AG04450 (cell line): ENCODE measurements around the gene BAIAP2L1. TPM values are rescaled to one million over a fixed set of nuclear protein-coding genes. Genes with fewer than 3 reads are reported as not detected.

Experiments
- CTCF ChIA-PET: fragments of 300-600, 350-600 bp; formaldehyde crosslinking; extraction: SDS; loops from one replicate; lab custom pipeline; 2022; ENCODE audit warnings: antibody characterized with exemption, inconsistent platforms; lab: Charles Lee
- POLR2A ChIA-PET: fragments of 350-600 bp; formaldehyde crosslinking; extraction: SDS; loops from one replicate; lab custom pipeline; 2021; ENCODE audit warnings: antibody characterized with exemption, inconsistent platforms; lab: Yijun Ruan, JAX
- DNase-seq: peaks from one replicate; pipeline ENCODE4 v3.0.0-alpha.2; 2011; ENCODE audit warnings: low read depth, low spot score
- H3K27ac ChIP-seq: one replicate; pipeline ENCODE4 v1.5.1; 2012; ENCODE audit warnings: low read depth, low read length, control low read depth
- H3K27me3 ChIP-seq: one replicate; pipeline ENCODE4 v1.6.0; 2012; ENCODE audit warnings: low read length; ENCODE audit not compliant: control insufficient read depth, insufficient read depth
- H3K4me3 ChIP-seq: 2 replicates; pipeline ENCODE4 v1.5.1; 2011; ENCODE audit warnings: mild to moderate bottlenecking, low read depth, low read length, control low read depth
- H3K9me3 ChIP-seq: 2 replicates; pipeline ENCODE4 v1.5.1; 2012; ENCODE audit warnings: low read length; ENCODE audit not compliant: control insufficient read depth, insufficient read depth
- CTCF ChIP-seq: IDR thresholded peaks from 2 replicates; pipeline ENCODE4 v1.5.1; 2011; ENCODE audit warnings: low read depth, low read length, control low read depth, inconsistent platforms
- polyA plus RNA-seq: library from polyadenylated mRNA; depleted of rRNA; stranded (reverse); fragments of >200 nt; gene quantifications from 2 replicates; pipeline ENCODE4 v1.2.3, GENCODE V29; 2011

BAIAP2L1 gene
- polyA plus RNA-seq, 1 experiment, result 3.9 TPM

DNA sequence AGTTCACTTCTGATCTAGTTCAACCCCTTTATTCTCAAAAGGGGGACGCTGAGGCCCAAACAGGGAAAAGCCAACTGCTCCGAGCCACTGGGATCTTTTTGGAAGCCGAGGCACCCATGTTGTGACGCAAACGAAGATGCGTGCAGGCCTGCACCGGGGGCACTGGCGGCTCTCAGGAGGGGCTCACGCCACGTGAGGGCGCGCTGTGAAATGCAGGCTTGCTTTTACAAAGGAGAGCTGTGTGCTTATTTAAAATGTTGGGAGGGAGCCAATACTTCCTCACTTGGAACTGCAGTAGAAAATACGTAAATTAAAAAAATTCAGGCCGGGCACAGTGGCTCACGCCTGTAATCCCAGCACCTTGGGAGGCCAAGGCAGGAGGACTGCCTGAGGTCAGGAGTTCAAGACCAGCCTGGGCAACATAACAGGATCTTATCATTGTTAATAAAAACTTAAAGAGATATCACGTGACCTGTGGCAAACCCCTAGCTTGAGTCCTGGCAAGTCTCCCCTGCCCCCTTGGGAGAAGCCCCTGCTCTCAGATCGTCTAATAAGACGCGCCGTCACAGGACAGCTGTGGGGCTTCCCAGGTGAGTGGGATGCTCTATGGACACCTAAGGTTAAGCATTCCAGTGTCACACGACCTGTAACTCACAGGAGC is 103.1 kb downstream of the BAIAP2L1 start:
- CTCF ChIA-PET, result interaction anchor here (1.5 kb wide), 1 partner anchor 104 kb away, joined by 5 read pairs; the partner anchor contains the start of gene BAIAP2L1
- no peaks in the 10 kb centered on the region; the same call in 1 of the 2 replicates for H3K9me3 ChIP-seq
- TF ChIP-seq CTCF, result no peak
- no peak for DNase-seq
- H3K4me3 ChIP-seq, result no peak overlapping the region
- POLR2A ChIA-PET, result interaction anchor here (0.6 kb wide), 1 partner anchor 43 kb away, joined by 3 read pairs; no protein-coding TSS in a partner anchor
- no peak overlapping the region for H3K27ac ChIP-seq
- no peaks in the 10 kb centered on the region for H3K27me3 ChIP-seq

GRCh38 chr7:98296833-98297232 is 104.1 kb downstream of the BAIAP2L1 start:
- ChIA-PET POLR2A (no interaction called here), CTCF (no interaction called here)
- no peak for DNase-seq
- TF ChIP-seq CTCF, result no peak
- H3K27me3 ChIP-seq, result no peaks in the 10 kb centered on the region
- H3K4me3 ChIP-seq, result no peak overlapping the region
- H3K9me3 ChIP-seq, result no peaks in the 10 kb centered on the region; the same call in 1 of the 2 replicates
- no peak overlapping the region for H3K27ac ChIP-seq

GRCh38 chr7:98295467-98296192 is 105.3 kb downstream of the BAIAP2L1 start:
- DNase-seq, result no peak
- POLR2A ChIA-PET, result no interaction called here
- Histone ChIP-seq H3K4me3 (no peak overlapping the region), H3K27ac (no peak overlapping the region), H3K9me3 (no peaks in the 10 kb centered on the region; the same call in 1 of the 2 replicates), H3K27me3 (no peaks in the 10 kb centered on the region)
- CTCF ChIA-PET, result interaction anchor here (2.0 kb wide), 1 partner anchor 111 kb away, joined by 7 read pairs; no protein-coding TSS in a partner anchor
- TF ChIP-seq CTCF, result no peak

GRCh38 chr7:98294798-98295382 is 106.0 kb downstream of the BAIAP2L1 start:
- CTCF ChIA-PET, result interaction anchor here (0.7 to 2.0 kb wide), 10 partner anchors 9 to 627 kb away, joined by 3 to 7 read pairs (median 4); partner anchors contain the start of gene BAIAP2L1
- no peaks in the 10 kb centered on the region for H3K27me3 ChIP-seq
- POLR2A ChIA-PET, result no interaction called here
- no peaks in the 10 kb centered on the region; the same call in 1 of the 2 replicates for H3K9me3 ChIP-seq
- no peak overlapping the region for H3K27ac ChIP-seq
- TF ChIP-seq CTCF, result peak; percentile 84
- no peak overlapping the region for H3K4me3 ChIP-seq
- no peak for DNase-seq
